Activated CD8-positive, alpha-beta memory T cell treated with anti-CD3 and anti-CD28 coated beads, Interleukin-2, amount 50 U/mL, for 24 hours (primary cell): ENCODE data around the gene OGFOD1.

ENCODE experiments used
- DNase-seq: peaks from one replicate; pipeline ENCODE4 v3.0.0-alpha.2; 2020; ENCODE audit errors: extremely low read depth

Gene OGFOD1

GRCh38 chr16:56525236-56525635, 73.9 kb downstream of the OGFOD1 start:
- no peak for DNase-seq
